Right hindlimb (tissue), 1 donor: Measurements from ENCODE around the gene DNAJC28.
"Not testable (repeated sequence)": the region's sequence is repeated elsewhere in the genome, so short reads cannot be mapped to it uniquely, and the experiment has no call there.

Source experiments
- DNase-seq: peaks from one replicate; pipeline ENCODE4 v3.0.0-alpha.2; 2018

Gene DNAJC28

GRCh38 chr21:33480481-33481103 is 10.9 kb downstream of the DNAJC28 start:
- no peak for DNase-seq

DNA sequence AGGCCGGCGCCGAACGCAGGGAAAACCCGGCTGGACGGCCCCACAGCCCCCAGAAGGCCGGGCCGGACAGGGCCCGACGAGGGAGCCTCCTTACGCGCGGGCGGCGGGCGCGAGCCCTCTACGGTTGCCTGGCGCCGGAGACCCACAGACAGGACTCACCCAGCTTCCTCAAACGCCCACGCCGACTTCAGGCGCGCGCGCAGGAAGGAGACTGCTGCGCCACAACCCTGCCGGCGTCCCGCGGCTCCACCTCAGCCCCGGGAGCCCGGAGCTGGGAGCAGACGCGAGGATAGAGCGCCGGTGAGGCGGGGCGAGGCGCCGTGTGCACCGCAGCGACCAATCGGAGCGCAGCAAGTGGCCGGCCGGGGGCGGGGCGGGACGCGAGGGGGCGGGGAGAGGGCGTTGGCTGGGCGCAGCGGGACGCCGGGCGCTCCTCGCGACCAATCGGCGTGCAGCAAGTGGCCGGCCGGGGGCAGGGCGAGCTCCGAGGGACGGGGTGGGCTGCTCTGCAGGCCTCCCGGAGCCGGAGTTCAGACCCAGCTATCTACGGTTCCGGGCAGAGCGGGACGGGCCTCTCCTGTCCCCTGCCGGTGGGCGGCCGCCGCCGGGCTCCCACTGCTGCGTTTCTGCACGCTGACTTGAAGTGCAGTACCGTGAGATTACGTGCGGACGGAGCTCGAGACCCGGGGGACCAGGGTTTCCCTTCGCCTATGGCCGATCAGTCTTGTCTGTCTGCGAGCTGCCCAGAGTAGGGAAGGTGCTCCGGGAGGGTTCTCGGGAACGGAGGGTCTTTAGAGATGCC is 11.6 kb downstream of the DNAJC28 start, which contains the start of gene TMEM50B:
Gene TMEM50B, minus strand, starts transcription at position 296 of the 802 bp plus-strand sequence. CDS start 11,089 bp downstream, outside the sequence.
- DNase-seq = peak; percentile 99

- DNase-seq = peak; percentile 45
Measured at GRCh38 chr21:33478935-33479678, 12.4 kb downstream of the DNAJC28 start.

DNA sequence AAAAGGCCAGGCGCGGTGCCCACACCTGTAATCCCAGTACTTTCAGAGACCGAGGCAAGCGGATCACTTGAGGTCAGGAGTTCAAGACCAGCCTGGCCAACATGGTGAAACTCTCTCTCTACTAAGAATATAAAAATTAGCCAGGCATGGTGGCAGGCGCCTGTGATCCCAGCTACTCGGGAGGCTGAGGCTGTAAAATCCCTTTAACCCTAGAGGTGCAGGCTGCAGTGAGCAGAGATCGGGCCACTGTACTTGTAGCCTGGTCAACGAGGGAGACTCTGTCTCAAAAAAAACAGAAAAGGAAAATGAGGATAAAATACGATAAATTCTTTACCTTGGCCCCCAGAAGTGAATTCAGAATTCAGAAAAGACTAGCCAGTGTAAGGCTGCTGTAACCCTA is 13.3 kb downstream of the DNAJC28 start:
- no peak for DNase-seq

- no peak for DNase-seq
Measured at GRCh38 chr21:33477066-33477465, 14.4 kb downstream of the DNAJC28 start.

DNA sequence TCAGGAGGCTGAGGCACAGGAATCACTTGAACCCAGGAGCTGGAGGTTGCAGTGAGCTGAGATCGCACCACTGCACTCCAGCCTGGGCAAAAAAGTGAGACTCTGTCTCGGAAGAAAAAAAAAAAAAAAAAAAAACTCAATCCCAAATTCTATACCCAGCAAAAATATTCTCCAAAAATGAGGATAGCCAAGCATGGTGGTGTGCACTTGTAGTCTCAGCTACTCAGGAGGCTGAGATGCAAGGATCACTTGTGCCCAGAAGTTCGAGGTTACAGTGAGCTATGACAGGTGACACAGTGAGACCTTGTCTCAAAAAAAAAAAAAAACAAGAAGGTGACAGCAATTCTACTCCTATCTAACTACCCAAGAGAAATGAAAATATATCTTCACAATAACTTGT is 18.2 kb downstream of the DNAJC28 start:
- no peak for DNase-seq

DNA sequence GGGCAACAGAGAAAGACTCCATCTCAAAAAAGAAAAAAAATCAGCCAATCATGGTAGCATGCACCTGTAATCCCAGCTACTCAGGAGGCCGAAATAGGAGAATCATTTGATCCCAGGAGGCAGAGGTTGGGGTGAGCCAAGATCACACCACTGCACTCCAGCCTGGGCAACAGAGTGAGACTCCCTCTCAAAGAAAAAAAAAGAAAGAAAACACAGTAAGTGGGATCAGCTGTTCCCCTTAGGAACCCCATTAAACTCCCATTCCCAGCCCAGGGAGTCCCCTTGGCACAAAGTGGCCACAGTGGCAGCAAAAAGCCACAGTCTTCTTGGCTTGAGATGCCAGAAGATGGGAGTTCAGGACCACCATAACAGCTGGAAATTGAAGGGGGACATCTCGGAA is 20.8 kb downstream of the DNAJC28 start:
- no peak for DNase-seq

DNA sequence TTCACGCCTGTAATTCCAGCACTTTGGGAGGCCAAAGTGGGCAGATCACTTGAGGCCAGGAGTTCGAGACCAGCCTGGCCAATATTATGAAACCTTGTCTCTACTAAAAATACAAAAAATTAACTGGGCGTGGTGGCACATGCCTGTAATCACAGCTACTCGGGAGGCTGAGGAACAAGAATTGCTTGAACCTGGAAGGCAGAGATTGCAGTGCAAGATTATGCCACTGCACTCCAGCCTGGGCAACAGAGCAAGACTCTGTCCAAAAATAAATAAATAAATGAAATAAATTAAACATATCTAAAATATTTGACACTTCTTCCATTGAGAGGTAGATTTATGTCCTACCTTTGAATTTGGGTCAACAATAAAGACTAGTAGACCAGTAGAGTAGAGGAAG is 22.3 kb downstream of the DNAJC28 start:
- not testable (repeated sequence) for DNase-seq

DNA sequence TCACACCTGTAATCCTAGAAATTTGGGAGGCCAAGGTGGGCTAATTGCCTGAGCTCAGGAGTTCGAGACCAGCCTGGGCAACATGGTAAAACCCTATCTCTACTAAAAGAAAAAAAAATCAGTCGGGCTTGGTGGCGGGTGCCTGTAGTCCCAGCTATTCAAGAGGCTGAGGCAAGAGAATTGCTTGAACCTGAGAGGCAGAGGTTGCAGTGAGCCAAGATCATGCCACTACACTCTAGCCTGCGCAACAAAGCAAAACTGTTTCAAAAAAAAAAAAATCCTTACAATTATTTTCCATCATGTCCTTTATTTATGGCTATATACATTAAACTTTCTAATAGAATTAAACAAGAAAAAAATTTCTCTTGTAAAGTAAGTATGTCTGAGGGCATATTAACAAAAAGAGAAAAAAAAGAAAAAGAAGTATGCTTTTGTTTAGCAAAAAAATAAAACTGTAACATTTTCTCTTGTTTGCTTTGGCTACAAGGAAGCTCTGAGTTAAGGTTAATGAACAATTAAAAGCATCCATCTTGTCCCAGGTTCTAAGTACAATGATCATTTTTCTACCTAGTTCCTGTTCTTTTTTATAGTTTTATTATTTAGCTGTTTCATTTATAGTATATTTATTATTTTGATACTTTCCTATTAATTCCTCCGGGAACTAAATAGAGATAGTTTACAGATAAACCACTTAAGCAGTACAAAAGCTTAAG is 29.8 kb downstream of the DNAJC28 start:
- no peak for DNase-seq

- DNase-seq = no peak
Measured at GRCh38 chr21:33458861-33459260, 32.7 kb downstream of the DNAJC28 start.

- DNase-seq = no peak
Measured at GRCh38 chr21:33455686-33456446, 35.6 kb downstream of the DNAJC28 start.

DNA sequence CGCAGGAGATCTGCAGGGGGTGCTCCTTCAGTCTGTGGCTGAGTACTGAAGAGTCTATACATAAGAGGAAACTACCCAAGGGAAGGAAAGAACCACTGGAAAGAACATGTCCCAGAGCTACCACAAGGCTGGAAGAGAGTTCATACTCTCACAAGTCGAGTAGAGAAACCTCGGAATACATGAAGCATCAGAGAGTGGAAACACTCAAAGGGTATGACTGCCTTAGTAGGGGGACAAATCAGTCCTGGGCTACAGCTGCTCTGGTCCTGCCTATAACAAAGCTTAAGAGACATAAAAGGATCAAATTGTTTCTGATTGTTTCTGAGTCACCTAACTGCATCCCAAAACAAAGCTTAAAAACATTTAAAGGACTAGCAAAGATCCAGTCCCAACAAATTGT is 39.2 kb downstream of the DNAJC28 start:
- DNase-seq = no peak

GRCh38 chr21:33451634-33452071 is 39.9 kb downstream of the DNAJC28 start:
- DNase-seq = no peak

GRCh38 chr21:33449616-33450015 is 41.9 kb downstream of the DNAJC28 start:
- DNase-seq = no peak

DNA sequence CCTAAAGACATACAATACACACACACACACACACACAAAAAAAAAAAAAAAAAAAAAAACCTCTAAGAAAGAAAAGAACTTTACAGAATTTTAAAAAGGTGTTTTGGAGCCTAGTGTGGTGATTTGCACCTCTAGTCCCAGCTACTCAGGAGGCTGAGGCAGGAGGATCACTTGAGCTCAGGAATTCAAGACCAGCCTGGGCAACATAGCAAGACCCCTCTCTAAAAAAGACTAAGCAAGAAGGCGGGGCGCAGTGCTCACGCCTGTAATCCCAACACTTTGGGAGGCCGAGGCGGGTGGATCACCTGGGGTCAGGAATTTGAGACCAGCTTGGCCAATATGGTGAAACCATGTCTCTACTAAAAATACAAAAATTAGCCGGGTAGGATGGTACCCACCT is 44.9 kb downstream of the DNAJC28 start:
- not testable (repeated sequence) for DNase-seq

DNA sequence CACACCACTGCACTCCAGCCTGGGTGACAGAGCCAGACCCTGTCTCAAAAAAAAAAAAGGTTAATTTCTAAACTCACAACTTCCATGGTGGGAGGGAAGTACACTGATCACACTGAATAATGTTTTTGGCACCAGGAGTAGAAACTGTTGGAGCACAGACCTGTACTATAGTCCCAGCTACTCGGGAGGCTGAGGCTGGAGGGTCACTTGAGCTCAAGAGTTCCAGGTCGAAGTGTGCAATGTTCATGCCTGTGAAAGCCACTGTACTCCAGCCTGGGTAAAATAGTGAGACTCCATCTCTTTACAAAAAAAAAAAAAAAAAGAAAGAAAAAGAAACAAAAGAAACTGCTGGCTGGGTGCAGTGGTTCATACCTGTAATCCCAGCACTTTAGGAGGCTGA is 47.0 kb downstream of the DNAJC28 start:
- DNase-seq = no peak

- no peak for DNase-seq
Measured at GRCh38 chr21:33443194-33443593, 48.3 kb downstream of the DNAJC28 start.

GRCh38 chr21:33441489-33442477 is 49.7 kb downstream of the DNAJC28 start:
- DNase-seq = peak; percentile 38
